HG03469 (cell line): ENCODE measurements around the gene TMEM52.

Experiments used
- ATAC-seq: cut with Tn5 transposase; IDR thresholded peaks from one replicate; pipeline ENCODE4 v1.9.1; 2021; ENCODE audit warnings: mild to moderate bottlenecking, moderate library complexity, moderate number of reproducible peaks; ENCODE audit not compliant: unreplicated experiment

Gene TMEM52

DNA sequence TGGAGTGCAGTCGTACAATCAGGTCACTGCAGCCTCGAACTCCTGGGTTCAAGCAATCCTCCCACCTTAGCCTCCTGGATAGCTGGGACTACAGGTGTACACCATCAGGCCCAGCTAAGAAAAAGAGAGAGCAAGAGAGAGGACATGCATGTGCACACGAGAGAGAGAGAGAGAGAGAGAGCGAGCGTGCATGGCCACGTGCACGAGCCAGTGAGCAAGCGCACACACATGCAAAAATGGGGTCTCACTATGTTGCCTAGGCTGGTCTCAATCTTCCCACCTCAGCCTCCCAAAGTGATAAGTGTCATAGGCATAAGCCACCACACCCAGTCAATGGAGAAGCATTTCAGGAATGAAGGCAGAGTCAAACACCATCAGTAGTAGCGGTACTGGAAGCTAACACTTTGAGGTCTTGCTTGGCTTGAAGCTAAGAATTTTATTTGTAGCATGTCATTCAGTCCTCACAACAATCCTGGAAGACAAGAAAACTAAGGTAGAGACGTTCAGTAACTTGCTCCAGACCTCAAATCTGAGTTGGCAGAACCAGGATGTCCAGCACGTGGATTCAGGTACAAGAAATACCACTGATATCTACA lies 42.6 kb downstream of the TMEM52 start:
- ATAC-seq, result no peak

DNA sequence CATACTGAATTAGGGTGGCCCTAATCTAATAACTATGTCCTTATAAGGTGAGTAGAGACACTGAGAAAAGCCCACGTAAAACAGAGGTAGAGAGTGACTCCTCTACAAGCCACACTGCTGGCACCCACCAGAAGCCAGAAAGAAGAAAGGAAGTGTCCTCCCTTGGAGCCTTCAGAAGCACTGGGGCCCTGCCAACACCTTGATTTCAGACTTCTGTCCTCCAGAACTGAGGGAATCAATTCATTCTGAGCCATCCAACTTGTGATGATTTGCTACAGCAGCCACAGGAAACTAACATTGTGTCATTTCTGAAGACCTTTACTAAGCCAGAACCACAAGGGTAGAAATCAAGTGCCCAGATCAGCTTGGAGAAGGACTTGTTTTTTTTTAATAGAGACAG lies 43.1 kb downstream of the TMEM52 start:
- ATAC-seq, result no peak

DNA sequence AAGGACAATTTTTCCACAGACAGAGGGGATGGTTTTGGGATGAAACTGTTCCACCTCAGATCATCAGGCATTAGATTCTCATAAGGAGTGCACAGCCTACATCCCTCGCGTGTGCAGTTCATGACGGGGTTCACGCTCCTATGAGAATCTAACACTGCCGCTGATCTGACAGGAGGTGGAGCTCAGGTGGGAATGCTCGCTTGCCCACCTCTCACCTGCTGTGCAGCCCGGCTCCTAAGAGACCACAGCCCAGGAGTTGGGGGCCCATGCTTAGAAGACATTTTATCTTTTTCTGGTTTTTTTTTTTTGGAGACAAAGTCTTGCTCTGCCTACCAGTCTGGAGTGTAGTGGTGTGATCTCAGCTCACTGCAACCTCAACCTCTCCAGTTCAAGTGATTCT lies 44.2 kb downstream of the TMEM52 start:
- ATAC-seq, result no peak

DNA sequence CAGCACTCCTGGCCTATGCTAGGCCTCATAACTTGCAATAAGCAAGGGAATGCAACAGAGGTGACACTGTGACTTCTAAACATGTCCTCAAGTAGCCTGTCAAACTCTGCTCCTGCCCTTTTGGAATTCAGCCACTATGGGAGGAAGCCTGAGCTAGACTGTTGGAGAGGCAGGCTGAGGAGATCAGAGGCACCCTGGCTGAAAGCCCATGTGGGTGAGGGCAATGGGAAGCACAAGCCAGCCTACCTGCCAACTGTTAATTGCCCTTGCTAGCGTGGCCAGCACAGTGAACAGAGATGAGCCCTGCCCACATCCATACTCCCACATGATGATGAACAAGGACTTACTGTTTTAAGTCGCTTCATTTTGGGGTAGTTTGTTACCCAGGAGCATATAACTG lies 45.9 kb downstream of the TMEM52 start:
- no peak for ATAC-seq

DNA sequence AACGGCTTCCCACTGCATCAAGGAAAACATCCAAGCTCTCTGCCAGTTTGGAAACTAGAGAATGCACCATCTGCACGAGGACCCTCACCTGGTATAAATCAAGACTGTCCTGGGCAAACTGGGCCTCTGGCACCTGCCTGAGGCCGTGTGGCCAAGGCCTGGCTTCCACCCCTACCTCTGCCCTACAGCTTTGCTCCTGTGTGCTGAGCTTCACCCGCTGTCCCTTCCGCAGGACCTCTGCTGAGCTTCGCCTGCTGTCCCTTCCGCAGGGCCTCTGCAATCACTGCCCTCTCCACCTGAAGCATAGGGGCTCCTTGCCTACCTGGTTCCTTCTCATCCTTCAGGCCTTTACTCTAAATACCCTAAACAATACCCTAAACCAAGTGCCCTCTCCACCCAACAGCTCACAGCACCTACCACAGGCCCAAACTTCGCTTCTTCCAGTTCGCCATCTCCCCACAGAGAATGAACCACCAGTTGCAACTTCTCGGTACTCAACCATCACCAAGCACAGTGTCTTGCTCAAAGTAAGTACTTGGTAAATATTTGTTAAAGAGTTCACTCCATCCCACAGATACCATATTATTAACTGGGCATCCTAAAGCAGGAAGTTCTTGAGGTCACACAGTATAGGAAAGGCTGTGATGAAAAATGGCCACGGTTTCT lies 46.6 kb downstream of the TMEM52 start:
- ATAC-seq, result no peak

DNA sequence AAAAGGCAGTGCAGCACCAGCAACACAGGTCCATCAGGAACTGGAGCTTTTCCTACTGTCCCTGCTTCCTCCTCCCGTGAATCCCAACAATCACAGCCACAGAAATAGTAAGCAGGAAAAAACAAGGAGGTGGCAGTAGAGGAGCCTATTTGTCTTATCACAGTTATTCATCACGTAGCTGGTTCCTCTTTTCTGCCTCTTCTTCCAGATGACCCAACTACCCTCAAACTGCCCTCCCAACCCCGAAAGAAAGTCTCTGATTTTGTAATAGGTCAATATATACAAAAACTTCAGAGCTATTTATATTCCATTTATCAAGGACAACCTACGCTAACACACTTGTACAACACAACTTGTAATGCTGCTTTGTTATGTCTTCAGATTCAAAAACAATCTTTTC lies 49.6 kb downstream of the TMEM52 start:
- ATAC-seq, result no peak
